Transverse colon (tissue), 4 donors: ENCODE results near the gene CPNE8. TPM values are rescaled to one million over a fixed set of nuclear protein-coding genes. Genes with fewer than 3 reads are reported as not detected.

Experiments used
- DNase-seq: peaks from one replicate; pipeline ENCODE4 v3.0.0-alpha.2; 2019
- H3K27ac ChIP-seq, 4 donors: fragments of 200-600 bp; sonication (generic); 2 replicates each; pipeline ENCODE4 v1.5.1; 2016 to 2018; ENCODE audit warnings: inconsistent platforms in 4 of 4
- H3K27me3 ChIP-seq: fragments of 200-600 bp; sonication (generic); 2 replicates; pipeline ENCODE4 v1.5.1; 2017; ENCODE audit warnings: inconsistent platforms
- H3K36me3 ChIP-seq, 4 donors: fragments of 200-600 bp; sonication (generic); 2 replicates each; pipeline ENCODE4 v1.5.1; 2017 to 2019; ENCODE audit warnings: inconsistent platforms in 4 of 4
- H3K4me1 ChIP-seq, 4 donors: fragments of 200-600 bp; sonication (generic); 2 replicates each; pipeline ENCODE4 v1.5.1; 2017 to 2020; ENCODE audit warnings: inconsistent platforms in 4 of 4
- H3K4me3 ChIP-seq, 4 donors: fragments of 200-600 bp; sonication (generic); 1 replicate in 1 of 4; 2 replicates in 3 of 4; pipeline versions ENCODE4 v1.5.1 to v1.6.1; 2017 to 2019; ENCODE audit warnings: inconsistent platforms in 4 of 4
- H3K9me3 ChIP-seq, 2 donors: fragments of 200-600 bp; sonication (generic); 2 replicates each; pipeline ENCODE4 v1.5.1; 2017 to 2019; ENCODE audit warnings: inconsistent platforms in 2 of 2
- EP300 ChIP-seq: sonication (generic); formaldehyde crosslinking; IDR thresholded peaks from one replicate; pipeline ENCODE4 v1.6.1; 2017; ENCODE audit warnings: antibody characterized with exemption, low read depth
- POLR2A ChIP-seq: fragments of 450-650 bp; IDR thresholded peaks from one replicate; pipeline ENCODE4 v1.6.1; 2016; ENCODE audit warnings: antibody characterized with exemption, mild to moderate bottlenecking, moderate library complexity
- POLR2AphosphoS5 ChIP-seq, 3 donors: sonication (generic); formaldehyde crosslinking; IDR thresholded peaks; one replicate each; pipeline ENCODE4 v1.6.1; 2016; ENCODE audit warnings: antibody characterized with exemption in 3 of 3
- WGBS, 2 donors: methylation state at CpG; one replicate each; pipeline ENCODE4 v1.1.5; 2018; ENCODE audit warnings: low coverage in 1 of 2; 5-methylcytosine and 5-hydroxymethylcytosine counted together
- in situ Hi-C, 4 donors: fragments of 200-750 bp; cut with MboI; loops; one replicate each; pipeline versions ENCODE4 v1.15.0 to v1.15.1; 2017; ENCODE audit warnings: low sequenced_read_pairs in 3 of 4, low pct_ligation_motif_present in 1 of 4, low pct_unique_long_range_greater_than_20kb in 1 of 4
- intact Hi-C: fragments of 100-400 bp; cut with DNase I; formaldehyde crosslinking; loops from one replicate; pipeline ENCODE4 v1.15.1; 2023; ENCODE audit warnings: low total_unique reads
- total RNA-seq, 4 donors: library from RNA; depleted of rRNA; stranded (reverse); fragments of >200 nt; gene quantifications; one replicate each; pipeline ENCODE4 v1.1.0, GENCODE V29; 2016
- TF ChIP-seq, protein P1 (sequence below), 5 experiments: fragments of 200-600 bp in 3 of 5; fragments of 450-650 bp in 2 of 5; sonication (generic) in 3 of 5; IDR thresholded peaks; 1 replicate in 2 of 5; 2 replicates in 3 of 5; pipeline ENCODE4 v1.5.1; 2016 to 2017; ENCODE audit warnings: antibody characterized with exemption in 5 of 5, inconsistent platforms in 3 of 5, mild to moderate bottlenecking in 2 of 5, moderate library complexity in 1 of 5

The CPNE8 gene
- total RNA-seq, 4 donors from 2014 or later = 5.4 to 33.3 (median 24.8) TPM

- in situ Hi-C loops (loop anchor here in 1 of 4 donors (25.0 kb wide), 1 partner anchor 288 kb away; no protein-coding TSS in a partner anchor), intact Hi-C loops (no loop called here)
- H3K4me1 ChIP-seq = no peaks in the 10 kb centered on the region
- no peak overlapping the region for H3K27ac ChIP-seq
- 85 to 100% methylated on average over 1 to 5 of the region's 5 CpGs for WGBS, 2 donors
- TF ChIP-seq POLR2A (no peak), EP300 (no peak), POLR2AphosphoS5 (IDR thresholded peaks at IDR 0.05) (no peak)
- TF ChIP-seq, protein P1, sequence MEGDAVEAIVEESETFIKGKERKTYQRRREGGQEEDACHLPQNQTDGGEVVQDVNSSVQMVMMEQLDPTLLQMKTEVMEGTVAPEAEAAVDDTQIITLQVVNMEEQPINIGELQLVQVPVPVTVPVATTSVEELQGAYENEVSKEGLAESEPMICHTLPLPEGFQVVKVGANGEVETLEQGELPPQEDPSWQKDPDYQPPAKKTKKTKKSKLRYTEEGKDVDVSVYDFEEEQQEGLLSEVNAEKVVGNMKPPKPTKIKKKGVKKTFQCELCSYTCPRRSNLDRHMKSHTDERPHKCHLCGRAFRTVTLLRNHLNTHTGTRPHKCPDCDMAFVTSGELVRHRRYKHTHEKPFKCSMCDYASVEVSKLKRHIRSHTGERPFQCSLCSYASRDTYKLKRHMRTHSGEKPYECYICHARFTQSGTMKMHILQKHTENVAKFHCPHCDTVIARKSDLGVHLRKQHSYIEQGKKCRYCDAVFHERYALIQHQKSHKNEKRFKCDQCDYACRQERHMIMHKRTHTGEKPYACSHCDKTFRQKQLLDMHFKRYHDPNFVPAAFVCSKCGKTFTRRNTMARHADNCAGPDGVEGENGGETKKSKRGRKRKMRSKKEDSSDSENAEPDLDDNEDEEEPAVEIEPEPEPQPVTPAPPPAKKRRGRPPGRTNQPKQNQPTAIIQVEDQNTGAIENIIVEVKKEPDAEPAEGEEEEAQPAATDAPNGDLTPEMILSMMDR (IDR thresholded peaks at IDR 0.05) = no peak
- H3K36me3 ChIP-seq = no peaks in the 10 kb centered on the region
- H3K9me3 ChIP-seq = no peaks in the 10 kb centered on the region
- H3K4me3 ChIP-seq = no peak overlapping the region
- DNase-seq = no peak
- no peaks in the 10 kb centered on the region for H3K27me3 ChIP-seq
These were observed 280.1 kb downstream of the CPNE8 start for GRCh38 chr12:38625306-38625705.

DNA sequence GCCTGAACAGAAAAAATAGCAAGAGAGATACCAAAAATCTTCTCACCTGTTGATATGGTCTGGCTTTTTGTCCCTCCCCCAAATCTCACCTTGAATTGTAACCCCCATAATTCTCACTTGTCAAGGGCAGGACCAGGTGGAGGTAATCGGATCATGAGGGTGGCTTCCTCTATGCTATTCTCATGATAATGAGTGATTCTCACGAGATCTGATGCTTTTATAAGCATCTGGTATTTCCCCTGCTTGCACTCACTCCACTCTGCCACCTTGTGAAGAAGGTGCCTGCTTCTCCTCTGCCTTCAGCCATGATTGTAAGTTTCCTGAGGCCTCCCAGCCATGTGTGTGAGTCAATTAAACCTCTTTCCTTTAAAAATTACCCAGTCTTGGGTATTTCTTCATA, 291.2 kb downstream of the CPNE8 start:
- TF ChIP-seq, protein P1 (IDR thresholded peaks at IDR 0.05) = no peak
- TF ChIP-seq EP300 (no peak), POLR2A (no peak), POLR2AphosphoS5 (IDR thresholded peaks at IDR 0.05) (no peak)
- Histone ChIP-seq H3K4me1 (no peaks in the 10 kb centered on the region), H3K4me3 (no peak overlapping the region), H3K27ac (no peak overlapping the region), H3K36me3 (no peaks in the 10 kb centered on the region), H3K9me3 (no peaks in the 10 kb centered on the region), H3K27me3 (no peaks in the 10 kb centered on the region)
- WGBS, 2 donors = 25 to 32% methylated on average over 2 of the region's 2 CpGs
- intact Hi-C loops (no loop called here), in situ Hi-C loops (no loop called here)
- DNase-seq = no peak

GRCh38 chr12:38610808-38611350, 294.5 kb downstream of the CPNE8 start:
- no peaks in the 10 kb centered on the region for H3K36me3 ChIP-seq
- TF ChIP-seq POLR2A (no peak), EP300 (no peak), POLR2AphosphoS5 (IDR thresholded peaks at IDR 0.05) (no peak)
- TF ChIP-seq, protein P1 (IDR thresholded peaks at IDR 0.05) = no peak
- H3K4me3 ChIP-seq = no peak overlapping the region
- H3K4me1 ChIP-seq = no peaks in the 10 kb centered on the region
- intact Hi-C loops (no loop called here), in situ Hi-C loops (no loop called here)
- H3K27ac ChIP-seq = no peak overlapping the region
- 25 to 37% methylated on average over 2 of the region's 2 CpGs for WGBS, 2 donors
- DNase-seq = no peak
- no peaks in the 10 kb centered on the region for H3K9me3 ChIP-seq
- H3K27me3 ChIP-seq = no peaks in the 10 kb centered on the region

- Histone ChIP-seq H3K27me3 (no peaks in the 10 kb centered on the region), H3K36me3 (no peaks in the 10 kb centered on the region), H3K9me3 (no peaks in the 10 kb centered on the region), H3K27ac (no peak overlapping the region), H3K4me1 (no peaks in the 10 kb centered on the region), H3K4me3 (no peak overlapping the region)
- in situ Hi-C loops = no loop called here
- intact Hi-C loops = loop anchor here (10.0 kb wide), 1 partner anchor 938 kb away; no protein-coding TSS in a partner anchor
- DNase-seq = no peak
- no peak for TF ChIP-seq EP300
- TF ChIP-seq, protein P1 (IDR thresholded peaks at IDR 0.05) = no peak
- no peak for TF ChIP-seq POLR2AphosphoS5 (IDR thresholded peaks at IDR 0.05)
- TF ChIP-seq POLR2A = no peak
- 43 to 45% methylated on average over 1 of the region's 1 CpG for WGBS, 2 donors
These were observed 298.1 kb downstream of the CPNE8 start for GRCh38 chr12:38607295-38607694.
